Measurements from ENCODE around the gene IFNW1. TPM values are rescaled to one million over a fixed set of nuclear protein-coding genes. Genes with fewer than 3 reads are reported as not detected.

IFNW1 gene
- total RNA-seq, 1 donor from 2014 or later: not detected

DNA sequence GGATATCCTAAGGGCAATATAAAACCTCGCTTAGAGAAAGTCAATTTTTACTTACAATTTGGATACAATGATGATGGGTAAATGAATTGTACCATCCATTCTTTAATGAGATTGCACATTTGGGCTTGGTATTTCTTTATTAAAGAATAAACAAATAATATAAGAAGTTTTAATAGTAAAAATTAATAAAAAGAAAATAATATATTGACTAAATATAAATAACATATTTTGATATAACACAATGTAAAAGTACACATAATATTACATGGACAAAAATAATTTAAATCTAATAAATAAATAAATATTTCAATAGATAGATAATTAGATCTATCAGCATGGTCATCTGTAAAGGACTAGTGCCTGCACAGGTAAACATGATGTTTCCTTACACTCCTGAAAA is 23.9 kb upstream of the IFNW1 start:
- Histone ChIP-seq H3K4me1 (no peaks in the 10 kb centered on the region), H3K36me3 (no peaks in the 10 kb centered on the region), H3K27me3 (ENCODE audit: low read depth) (no peaks in the 10 kb centered on the region), H3K4me3 (no peak overlapping the region), H3K27ac (replicated peaks) (no peak overlapping the region), H3K9me3 (replicated peaks) (peaks cover 3% of the 10 kb centered on the region)
- intact Hi-C loops (cut with micrococcal nuclease): no loop called here
- TF ChIP-seq, protein P1, sequence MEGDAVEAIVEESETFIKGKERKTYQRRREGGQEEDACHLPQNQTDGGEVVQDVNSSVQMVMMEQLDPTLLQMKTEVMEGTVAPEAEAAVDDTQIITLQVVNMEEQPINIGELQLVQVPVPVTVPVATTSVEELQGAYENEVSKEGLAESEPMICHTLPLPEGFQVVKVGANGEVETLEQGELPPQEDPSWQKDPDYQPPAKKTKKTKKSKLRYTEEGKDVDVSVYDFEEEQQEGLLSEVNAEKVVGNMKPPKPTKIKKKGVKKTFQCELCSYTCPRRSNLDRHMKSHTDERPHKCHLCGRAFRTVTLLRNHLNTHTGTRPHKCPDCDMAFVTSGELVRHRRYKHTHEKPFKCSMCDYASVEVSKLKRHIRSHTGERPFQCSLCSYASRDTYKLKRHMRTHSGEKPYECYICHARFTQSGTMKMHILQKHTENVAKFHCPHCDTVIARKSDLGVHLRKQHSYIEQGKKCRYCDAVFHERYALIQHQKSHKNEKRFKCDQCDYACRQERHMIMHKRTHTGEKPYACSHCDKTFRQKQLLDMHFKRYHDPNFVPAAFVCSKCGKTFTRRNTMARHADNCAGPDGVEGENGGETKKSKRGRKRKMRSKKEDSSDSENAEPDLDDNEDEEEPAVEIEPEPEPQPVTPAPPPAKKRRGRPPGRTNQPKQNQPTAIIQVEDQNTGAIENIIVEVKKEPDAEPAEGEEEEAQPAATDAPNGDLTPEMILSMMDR (IDR thresholded peaks at IDR 0.05; ENCODE audit: borderline replicate concordance): no peak
- no peak for DNase-seq

DNA sequence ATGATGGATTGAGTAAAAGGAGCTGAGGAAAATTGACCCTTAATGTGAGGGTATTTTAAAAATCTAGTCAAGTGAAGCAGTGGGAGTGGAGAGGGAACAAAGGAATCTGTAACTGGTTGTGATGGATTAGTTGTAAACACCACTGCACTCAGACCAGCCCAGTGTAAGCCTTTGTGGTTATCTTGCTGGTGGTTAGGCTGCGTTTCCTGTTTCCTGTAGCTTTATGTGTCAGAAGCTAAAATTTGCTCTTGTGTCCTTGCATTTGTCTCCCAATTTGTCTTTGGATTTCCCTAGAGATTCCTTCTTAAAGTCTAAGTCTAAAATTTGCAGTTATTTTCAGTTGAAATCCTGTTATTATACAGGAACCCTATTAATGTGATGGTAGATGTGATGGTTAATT is 18.5 kb upstream of the IFNW1 start:
- Histone ChIP-seq H3K9me3 (replicated peaks) (peaks cover 3% of the 10 kb centered on the region), H3K4me3 (no peak overlapping the region), H3K4me1 (no peaks in the 10 kb centered on the region), H3K27ac (replicated peaks) (no peak overlapping the region), H3K27me3 (ENCODE audit: low read depth) (no peaks in the 10 kb centered on the region), H3K36me3 (no peaks in the 10 kb centered on the region)
- TF ChIP-seq, protein P1 (IDR thresholded peaks at IDR 0.05; ENCODE audit: borderline replicate concordance): no peak
- DNase-seq: no peak
- intact Hi-C loops (cut with micrococcal nuclease): no loop called here

DNA sequence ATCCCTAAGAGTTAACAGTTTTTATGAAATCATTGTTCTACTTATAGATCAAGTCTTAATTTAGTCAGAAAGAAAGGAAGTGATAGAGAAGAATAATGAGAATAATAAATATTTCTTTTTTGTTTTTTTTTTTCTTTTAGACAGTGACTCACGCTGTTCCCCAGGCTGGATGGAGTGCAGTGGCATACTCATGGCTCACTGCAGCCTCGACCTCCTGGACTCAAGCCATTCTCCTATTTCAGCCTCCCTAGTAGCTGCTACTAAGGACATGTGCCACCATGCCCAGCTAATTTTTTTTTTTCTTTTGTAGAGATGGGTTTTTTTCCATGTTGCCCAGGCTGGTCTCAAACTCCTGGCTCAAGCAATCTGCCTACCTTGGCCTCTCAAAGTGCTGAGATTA is 13.9 kb upstream of the IFNW1 start:
- Histone ChIP-seq H3K36me3 (no peaks in the 10 kb centered on the region), H3K27me3 (ENCODE audit: low read depth) (no peaks in the 10 kb centered on the region), H3K4me1 (peaks cover 8% of the 10 kb centered on the region), H3K27ac (replicated peaks) (no peak overlapping the region), H3K9me3 (replicated peaks) (no peaks in the 10 kb centered on the region), H3K4me3 (no peak overlapping the region)
- no peak for DNase-seq
- intact Hi-C loops (cut with micrococcal nuclease): no loop called here
- TF ChIP-seq, protein P1 (IDR thresholded peaks at IDR 0.05; ENCODE audit: borderline replicate concordance): no peak

DNA sequence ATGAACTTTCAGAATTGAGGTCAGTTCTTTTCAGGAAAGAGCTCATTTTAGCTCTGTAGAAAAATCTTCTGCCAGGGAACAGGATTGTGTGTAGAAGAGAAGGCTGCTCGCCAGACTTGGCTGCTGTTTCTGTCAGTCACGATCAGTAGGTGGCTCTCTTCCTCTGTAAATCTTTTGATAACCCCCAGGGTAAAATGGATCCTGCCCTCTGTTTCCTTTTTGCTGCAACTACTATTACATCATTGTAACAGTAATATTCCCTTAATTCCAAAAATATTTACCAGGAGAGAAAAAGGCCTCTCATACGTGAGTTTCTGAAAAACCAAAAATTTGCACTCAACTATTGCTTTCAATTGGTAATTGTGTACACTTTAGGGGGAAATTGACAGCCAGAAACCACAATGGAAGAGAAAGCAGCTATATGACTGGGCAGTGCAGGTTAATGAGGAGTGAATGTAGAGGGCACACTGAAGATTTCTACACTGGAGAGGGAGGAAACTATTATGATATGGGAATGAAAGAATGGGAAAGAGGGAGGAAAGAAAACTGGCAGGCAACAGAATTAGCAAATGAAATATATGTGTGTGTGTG is 12.5 kb upstream of the IFNW1 start:
- H3K4me3 ChIP-seq: no peak overlapping the region
- no peak overlapping the region for H3K27ac ChIP-seq (replicated peaks)
- no peak for DNase-seq
- TF ChIP-seq, protein P1 (IDR thresholded peaks at IDR 0.05; ENCODE audit: borderline replicate concordance): peak; percentile 28
- no peaks in the 10 kb centered on the region for H3K36me3 ChIP-seq
- intact Hi-C loops (cut with micrococcal nuclease): no loop called here
- H3K27me3 ChIP-seq (ENCODE audit: low read depth): no peaks in the 10 kb centered on the region
- H3K9me3 ChIP-seq (replicated peaks): no peaks in the 10 kb centered on the region
- peaks cover 8% of the 10 kb centered on the region for H3K4me1 ChIP-seq

DNA sequence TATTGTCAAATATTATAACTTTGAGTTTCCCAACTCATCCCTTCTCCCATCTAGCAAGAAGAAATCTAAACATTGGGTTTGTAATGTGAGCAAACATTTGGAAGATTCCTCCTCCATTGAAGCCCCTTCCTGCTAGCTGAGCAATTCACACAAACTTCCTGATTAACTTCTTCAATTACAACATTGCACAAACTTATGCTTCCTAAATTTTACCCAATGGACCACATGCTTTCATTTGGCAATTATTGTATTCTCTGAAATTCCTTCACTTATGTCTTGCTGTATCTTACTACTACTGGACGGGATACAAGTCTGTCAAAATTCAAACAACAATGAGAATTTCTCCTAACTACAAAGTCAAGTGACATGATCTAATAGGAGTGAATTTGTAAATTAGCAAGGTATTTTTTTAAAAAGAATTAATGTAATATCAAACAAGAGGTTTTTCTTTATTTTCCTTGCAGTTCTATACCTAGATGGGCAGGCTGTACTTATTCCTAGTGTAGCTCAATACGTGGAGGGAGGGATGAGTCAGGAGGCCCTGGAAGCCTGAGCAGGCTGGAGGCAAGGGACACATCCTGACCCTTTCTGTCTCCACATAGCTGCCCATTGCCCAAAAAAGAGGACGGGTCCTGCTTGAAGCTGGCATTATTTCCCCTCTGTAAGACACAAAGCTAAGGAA is 11.8 kb upstream of the IFNW1 start:
- TF ChIP-seq, protein P1 (IDR thresholded peaks at IDR 0.05; ENCODE audit: borderline replicate concordance): no peak
- no peak for DNase-seq
- H3K27me3 ChIP-seq (ENCODE audit: low read depth): no peaks in the 10 kb centered on the region
- peaks cover 8% of the 10 kb centered on the region for H3K4me1 ChIP-seq
- intact Hi-C loops (cut with micrococcal nuclease): no loop called here
- no peak overlapping the region for H3K27ac ChIP-seq (replicated peaks)
- no peak overlapping the region for H3K4me3 ChIP-seq
- no peaks in the 10 kb centered on the region for H3K36me3 ChIP-seq
- H3K9me3 ChIP-seq (replicated peaks): peaks cover 3% of the 10 kb centered on the region

All from left ventricle myocardium inferior (tissue), 1 donor.